Hematopoietic multipotent progenitor cell treated with erythropoietin and hydrocortisone succinate and interleukin-3 and kit ligand, for 15 days (in vitro differentiated cells): ENCODE data around the gene CDKAL1.
"Not testable (repeated sequence)": the region's sequence is repeated elsewhere in the genome, so short reads cannot be mapped to it uniquely, and the experiment has no call there.

Experiments used
- DNase-seq: peaks from one replicate; pipeline ENCODE4 v3.0.0-alpha.2; 2015; ENCODE audit warnings: low spot score

CDKAL1 gene

DNA sequence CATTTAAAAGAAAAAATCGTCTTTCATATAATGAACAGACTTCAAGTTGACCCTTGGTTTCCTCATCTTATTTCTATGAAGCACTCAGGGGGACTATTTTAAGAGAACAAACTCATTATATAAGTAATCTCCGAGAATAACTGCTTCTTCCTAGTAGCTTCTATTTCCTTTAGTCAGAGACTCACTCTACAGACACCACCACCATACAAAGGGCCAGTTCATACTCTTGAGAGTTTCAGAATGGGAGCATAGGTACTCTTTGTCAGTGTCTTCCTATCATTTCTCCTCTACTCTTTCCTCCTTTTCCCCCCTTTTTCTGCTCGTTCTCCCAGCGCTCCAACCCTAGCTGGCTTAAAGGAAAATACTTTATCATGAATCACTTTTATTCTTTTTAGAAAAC lies 104.9 kb downstream of the CDKAL1 start:
- DNase-seq: no peak

DNA sequence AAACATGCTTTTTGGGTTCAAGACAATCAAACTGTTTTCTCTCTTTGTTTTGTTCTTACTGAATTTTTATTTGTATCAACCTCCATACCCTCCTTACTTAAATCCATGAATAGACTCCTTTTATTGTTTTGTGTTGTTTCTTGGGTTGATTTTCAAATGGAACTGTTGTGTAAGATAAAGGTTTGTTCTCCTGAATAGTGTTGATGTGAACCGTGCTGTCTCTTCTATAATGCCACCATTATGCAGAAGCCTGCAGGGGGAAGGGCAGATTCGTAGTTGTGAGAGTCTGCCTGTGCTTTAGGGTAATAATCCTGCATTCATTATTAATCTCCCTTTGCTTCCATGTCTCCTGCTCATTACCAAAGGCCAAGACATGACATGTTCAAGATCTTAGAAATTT lies 105.9 kb downstream of the CDKAL1 start:
- no peak for DNase-seq

DNA sequence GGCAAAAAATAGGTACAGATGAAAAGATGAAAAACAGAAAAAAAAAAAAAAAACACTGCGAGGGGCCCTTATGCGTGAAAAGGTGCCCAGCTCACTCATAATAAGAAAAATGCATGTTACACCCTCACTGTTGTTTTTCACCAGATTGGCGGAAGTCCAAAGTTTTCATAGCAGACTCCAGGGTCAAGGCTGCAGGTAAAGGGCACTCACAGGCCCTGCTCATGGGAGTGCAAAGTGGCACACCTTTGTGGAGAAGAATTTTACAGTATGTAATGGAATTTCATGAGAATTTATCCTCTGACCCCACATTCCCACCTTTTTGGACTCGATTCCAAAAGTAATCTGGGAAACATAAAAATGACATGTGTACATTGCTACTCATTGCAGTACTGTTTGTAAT lies 108.2 kb downstream of the CDKAL1 start:
- no peak for DNase-seq

DNA sequence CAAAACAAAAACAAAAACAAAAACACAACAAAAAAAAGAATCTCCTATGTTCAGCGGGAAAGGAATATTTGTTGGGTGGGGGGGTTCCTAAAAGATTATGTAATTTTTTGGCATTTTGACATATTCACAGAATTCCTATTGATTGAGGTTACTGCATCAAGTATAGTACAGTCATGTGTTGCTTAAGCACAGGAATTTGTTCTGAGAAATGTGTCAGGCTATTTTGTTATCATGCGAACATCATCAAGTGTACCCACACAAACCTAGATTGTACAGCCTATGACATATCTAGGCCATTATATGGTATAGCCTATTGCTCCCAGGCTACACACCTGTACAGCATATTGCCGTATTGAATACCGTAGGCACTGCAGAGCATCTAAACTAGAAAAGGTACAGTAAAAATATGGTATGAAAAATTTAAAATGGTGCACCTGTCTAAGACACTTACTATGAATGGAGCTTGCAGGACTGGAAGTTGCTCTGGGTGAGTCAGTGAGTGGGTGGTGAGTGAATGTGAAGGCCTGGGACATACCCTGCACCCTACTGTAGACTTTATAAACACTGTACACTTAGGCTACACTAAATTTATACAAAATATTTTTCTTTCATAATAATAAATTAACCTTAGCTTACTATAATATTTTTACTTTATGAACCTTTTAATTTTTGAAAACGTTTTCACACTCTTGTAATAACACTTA lies 110.6 kb downstream of the CDKAL1 start:
- no peak for DNase-seq

DNA sequence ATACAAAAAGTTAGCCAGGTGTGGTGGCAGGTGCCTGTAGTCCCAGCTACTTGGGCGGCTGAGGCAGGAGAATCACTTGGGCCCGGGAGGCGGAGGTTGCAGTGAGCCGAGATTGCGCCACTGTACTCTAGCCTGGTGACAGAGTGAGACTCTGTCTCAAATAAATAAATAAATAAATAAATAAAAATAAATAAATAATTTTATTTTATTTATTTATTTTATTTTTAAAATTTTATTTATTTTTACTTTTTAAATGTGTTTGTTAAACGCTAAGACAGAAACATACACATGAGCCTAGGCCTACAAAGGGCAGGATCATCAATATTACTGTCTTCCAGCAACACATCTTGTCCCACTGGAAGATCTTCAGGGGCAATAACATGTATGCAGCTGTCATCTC lies 111.3 kb downstream of the CDKAL1 start:
- DNase-seq: not testable (repeated sequence)

DNA sequence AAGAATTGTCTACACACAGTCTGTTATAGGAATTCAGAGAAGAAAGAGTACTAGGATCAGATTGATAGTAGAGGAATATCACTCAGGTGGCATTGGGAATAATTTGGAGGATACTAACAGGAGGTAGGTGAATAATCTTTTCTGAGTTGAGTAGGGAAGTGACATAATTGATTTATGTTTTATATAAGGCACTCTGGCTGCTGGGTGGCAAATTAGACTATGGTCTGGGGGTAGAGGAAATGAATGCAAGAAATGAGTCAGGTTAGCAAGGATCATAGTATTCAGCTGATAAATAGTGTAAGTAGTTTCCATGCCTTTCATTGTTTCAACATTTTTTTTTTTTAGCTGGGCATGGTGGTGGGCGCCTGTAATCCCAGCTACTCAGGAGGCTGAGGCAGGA lies 113.3 kb downstream of the CDKAL1 start:
- no peak for DNase-seq

DNA sequence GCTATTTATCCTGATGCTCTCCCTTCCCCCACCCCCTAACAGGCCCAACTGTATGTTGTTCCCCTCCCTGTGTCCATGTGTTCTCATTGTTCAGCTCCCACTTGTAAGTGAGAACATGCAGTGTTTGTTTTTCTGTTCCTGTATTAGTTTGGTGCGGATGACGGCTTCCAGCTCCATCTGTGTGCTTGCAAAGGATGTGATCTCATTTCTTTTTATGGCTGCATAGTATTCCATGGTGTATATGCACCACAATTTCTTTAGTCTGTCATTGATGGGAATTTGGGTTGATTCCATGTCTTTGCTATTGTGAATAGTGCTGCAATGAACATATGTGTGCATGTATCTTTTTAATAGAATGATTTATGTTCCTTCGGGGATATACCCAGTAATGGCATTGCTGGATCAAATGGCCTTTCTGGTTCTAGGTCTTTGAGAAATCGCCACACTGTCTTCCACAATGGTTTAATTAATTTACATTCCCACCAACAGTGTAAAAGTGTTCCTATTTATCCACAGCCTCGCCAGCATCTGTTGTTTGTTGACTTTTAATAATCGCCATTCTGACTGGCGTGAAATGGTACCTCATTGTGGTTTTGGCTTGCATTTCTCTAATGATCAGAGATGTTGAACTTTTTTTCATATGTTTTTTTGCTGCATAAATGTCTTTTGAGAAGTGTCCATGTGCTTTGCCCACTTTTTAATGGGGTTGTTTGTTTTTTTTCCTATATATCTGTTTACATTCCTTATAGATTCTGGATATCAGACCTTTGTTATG lies 115.6 kb downstream of the CDKAL1 start:
- DNase-seq: not testable (repeated sequence)

DNA sequence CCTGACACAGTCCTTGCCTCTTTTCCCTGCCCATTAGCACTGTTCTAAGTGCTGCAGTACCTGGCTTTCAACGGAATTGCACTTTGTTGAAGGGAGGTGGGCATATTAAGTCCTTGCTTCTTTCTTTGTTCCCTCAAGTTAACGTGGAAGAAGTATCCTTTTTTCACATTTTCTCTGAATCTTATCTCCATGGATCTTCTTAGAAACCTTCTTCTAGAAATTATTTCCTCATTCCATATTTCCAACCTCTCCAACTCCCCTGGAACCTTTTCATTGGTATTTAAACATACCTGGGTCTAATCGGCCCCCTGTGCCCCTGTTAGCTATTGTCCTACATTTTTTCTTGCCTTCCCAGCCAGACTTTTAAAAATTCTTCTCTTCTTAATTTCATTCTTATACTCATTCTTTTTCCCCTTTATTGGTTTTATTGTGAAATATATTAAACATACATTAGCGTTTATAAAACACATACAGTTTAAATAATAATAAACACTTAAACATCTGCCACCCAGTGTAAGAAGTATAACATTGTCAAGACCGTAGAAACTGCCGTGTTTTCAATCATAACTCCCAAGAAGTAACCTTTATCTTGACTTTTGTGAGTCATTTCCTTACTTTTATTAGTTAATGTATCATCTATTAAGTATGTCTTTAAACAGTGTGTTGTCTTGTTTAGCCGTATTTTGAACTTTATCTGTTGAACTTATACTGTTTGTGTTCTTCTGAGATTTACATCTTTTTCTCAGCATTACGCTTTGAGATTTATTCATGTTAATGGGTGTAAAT lies 118.2 kb downstream of the CDKAL1 start:
- DNase-seq: no peak

DNA sequence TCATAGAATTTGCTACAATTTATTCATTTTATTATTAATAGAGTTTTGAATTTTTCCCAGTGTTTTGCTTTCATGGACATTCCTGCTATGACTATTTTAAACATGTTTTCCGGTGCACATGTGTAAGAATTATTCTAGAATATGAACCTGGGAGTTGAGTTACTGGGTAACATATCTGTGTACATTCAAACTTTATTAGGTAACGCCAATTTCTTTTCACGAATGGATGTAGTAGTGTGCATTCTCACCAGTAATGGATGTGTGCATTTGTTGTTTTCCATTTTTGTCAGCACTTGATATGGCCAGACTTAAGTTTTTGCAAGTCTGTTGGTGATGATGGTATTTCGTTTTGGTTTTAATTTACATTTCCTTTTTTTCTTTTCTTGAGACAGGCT lies 118.8 kb downstream of the CDKAL1 start:
- no peak for DNase-seq

DNA sequence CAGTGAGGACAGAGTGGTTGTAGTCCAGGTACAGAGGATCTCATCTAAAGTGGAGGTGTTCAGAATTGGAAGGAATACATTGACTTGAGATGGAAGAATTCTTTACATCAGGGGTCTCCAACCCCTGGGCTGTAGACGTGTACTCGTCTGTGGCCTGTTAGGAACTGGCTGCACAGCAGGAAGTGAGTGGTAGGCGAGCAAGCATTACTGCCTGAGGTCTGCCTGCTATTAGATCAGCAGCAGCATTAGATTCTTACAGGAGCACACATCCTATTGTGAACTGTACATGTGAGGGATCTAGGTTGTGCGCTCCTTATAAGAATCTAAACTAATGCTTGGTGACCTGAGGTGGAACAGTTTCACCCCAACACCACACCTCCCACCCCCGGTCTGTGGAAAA lies 121.1 kb downstream of the CDKAL1 start:
- DNase-seq: no peak

DNA sequence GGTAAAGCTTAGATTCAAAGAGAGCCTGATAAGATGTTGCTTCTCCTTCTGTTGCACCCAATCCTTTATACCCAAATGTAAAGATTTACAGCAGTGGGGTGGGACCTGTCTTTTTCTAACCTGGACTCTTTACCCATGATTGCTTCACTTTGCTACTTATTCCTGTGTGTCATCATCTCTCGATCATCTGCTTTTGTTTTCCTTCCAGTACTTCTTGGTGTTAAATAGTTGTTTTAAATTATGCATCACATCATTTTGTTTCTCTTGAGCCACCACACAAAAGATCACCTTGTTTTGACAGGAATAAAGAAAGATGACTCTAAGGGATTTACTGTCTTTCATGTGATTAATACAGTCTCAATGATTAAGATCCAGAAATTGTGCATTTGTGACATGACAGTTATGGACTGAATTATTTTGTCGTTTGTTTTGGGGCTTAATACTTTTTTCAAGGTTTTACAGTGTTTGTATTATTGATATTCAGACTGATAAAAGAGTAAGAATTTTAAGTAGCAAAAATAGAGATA lies 123.1 kb downstream of the CDKAL1 start:
- DNase-seq: no peak

DNA sequence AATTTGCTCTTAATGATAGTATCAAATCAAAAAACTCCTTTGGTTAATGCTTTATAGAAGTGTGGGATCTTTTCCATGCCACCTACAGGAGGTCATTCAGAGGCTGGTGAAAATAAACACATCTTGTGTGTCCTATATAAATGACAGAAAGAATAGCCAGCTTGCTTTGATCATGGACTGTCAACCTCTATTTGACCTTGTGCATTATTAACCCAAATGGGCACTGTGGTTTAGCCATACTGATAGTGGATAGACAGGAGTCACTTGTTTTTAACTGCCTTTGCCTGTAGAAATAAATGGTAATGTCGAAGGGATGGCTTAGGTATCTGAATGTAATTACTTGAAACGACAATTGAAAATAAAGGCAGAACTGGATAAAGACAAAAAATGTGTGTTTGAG lies 123.8 kb downstream of the CDKAL1 start:
- no peak for DNase-seq

DNA sequence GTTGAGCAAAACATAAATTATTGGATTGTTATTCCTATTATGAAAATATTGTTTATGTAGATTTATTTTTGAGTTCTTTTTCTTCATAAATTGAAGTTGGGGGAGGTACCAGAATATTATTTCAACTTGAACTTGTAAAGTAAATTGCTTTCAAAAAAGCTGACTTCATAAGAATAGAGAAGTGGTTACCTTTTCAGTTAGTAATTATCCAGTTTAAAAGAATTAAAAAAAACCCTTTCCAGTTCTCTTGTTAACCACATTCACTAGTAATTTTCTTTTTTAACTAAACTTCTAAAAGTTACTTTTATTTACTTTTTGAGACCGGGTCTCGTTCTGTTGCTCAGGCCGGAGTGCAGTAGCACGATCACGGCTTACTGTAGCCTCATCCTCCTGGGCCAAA lies 124.3 kb downstream of the CDKAL1 start:
- DNase-seq: no peak

DNA sequence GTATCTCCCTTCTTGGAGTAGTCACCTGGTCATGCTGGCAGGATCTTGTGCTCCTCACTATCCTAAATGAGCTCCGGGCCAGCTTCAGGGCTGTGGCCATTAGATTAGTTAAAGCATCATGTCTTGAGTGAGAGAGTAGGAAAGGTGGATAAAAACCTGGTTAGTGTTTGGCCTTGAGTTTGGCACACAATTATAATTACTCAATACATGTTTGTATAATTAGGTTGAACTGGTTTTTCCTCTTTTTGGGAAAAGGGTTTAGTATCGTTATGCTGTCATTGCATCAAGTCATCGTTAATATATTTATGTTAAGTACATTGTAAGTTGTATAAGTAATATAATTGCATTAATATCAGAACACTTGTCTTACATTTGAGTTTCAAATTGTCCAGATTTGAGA lies 126.3 kb downstream of the CDKAL1 start:
- no peak for DNase-seq

DNA sequence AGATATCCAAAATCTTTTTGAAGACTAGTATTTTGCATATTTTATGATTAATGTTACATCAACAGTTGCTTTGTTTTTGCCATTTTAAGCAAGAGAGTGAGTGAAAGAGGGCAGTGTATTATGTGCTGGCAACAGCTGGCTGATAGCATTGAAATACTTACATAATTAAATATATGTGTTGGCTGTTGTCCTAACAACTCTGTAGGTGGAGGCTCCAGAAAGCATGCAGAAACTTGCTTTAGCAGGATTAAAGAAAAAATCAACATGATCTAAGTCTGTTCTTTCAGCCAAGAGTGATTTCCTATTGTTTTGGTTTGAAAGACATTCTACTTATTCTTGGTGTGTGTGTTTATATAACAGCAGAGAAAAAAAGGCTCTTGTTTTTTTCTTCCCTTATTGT lies 127.5 kb downstream of the CDKAL1 start:
- no peak for DNase-seq

DNA sequence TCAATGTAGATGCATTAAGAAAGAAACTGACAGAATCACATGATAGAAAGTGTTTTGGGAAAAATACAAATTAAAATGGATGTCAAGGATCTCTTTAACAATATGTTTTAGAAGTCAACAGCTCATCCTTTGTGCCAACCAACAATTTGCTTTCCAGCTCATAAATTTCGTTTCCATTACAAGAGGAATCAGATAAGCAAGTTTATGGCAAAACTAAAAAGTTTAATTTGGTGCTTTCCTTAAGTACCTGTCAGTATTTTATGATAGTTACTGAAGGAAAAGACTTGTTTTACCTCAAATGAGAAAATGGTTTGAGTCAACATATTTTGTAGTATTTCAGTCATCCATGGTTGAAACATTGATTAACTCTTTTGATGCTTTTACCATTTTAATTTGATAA lies 130.0 kb downstream of the CDKAL1 start:
- no peak for DNase-seq

DNA sequence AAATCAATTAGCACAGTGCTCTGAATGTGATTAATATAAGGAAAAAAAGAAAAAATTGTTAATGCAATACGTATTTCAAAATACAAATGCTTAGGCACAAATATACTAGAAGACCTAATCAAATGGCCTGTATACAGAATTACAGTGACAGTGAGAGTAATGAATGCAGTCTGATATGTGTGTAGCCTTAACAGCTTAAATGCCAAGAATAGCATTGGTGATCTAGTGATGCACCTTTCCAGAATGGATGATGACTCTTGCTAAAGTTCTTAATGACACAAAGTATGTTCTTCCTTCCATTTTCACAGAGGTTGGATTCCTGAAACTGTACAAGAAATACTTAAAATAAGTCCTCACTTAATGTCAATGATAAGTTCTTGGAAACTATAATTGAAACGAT lies 131.0 kb downstream of the CDKAL1 start:
- DNase-seq: no peak

DNA sequence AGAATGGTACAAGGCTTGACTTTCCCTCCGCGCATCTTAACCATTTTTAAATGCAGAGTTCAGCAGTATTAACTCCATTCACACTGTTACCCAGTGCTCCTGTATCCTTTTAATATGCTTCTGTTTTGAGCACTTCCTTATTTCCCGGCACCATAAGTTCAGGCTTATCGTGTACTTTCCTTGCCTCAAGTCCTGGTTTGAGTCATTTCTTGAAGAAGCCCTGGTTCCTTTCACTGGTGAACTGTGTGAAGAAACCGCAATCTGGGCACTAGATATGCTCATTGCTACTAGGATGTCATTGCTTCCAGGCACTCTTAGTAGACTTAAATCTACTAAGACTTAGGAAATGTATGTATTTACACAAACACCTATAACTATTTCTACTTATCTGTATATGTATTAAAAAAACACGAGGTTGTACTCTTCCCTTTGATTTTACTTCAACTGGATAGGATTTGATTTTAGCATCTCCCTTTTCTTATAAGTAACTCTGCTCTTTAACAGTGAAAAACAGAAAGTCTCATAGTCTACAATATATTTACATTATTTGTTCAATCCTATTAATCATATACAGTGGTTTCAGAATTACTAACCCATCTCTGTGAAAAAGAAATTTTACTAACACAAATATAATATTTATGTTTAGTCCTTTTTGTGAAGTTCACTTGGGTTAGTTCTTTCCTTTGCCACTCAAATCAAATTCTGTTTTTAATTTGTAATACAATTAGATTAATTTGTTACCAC lies 135.5 kb downstream of the CDKAL1 start:
- no peak for DNase-seq

DNA sequence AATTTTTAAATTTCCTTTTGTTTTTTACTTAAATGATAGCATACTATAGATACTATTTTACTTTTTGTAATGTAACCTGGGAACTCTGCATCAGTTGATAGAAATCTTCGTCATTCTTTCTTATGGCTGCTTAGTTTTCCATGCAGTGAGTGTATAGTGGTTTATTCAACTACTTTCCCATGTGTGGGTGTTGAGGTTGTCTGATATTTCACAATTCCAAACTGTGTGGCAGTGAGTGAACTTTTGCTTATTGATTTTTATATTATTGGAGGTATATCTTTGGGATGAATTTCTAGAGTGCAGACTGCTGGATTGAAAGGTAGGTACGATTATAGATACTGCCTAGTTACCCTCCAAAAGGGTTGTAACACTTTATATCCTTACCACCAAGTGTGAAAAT lies 136.5 kb downstream of the CDKAL1 start:
- DNase-seq: no peak

DNA sequence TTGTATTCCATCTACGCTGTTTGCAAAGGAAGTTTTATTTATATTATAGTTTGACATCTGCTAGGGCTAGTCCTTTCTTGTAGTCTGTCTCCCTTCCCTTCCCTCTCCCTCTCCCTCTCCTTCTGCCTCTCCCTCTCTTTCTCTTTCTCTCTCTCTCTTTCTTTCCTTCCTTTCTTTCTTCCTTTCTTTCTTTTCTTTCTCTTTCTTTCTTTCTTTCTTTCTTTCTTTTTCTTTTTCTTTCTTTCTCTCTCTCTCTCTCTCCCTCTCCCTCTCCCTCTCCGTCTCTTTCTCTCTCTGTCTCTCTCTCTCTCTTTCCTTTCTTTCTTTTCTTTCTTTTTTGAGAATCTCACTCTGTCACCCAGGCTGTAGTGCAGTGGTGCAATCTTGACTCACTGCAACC lies 137.8 kb downstream of the CDKAL1 start:
- DNase-seq: no peak

DNA sequence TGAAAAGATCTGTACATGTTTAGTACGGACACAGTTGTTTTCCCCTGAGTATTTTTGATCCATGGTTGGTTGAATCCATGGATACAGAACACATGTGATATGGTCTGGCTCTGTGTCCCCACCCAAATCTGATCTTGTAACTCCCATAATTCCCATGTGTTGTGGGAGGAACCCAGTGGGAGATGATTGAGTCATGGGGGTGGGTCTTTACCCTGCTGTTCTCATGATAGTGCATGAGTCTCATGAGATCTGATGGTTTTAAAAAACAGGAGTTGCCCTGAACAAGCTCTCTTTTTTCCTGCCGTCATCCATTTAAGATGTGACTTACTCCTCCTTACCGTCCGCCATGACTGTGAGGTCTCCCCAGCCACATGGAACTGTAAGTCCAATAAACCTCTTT lies 139.2 kb downstream of the CDKAL1 start:
- no peak for DNase-seq

DNA sequence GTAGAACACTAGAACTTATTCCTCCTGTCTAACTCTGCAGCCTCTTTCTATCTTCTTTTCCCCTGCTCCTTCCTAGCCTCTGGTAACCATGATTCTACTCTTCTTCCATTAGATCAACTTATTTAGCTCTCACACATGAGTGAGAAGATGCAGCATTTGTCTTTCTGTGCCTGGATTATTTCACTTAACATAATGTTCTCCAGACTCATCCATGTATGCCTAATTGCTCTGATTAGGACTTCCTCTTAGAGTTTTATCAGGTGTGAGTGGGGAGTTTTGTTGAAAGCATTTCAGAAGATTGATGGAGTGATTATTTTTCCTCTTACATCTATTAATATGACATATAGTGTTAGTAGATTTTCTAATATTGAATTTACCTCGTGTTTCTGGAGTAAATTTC lies 140.4 kb downstream of the CDKAL1 start:
- no peak for DNase-seq
